Hippocampal formation (tissue), 2 donors: ENCODE measurements around the gene MRPL20.
"Not testable (repeated sequence)": the region's sequence is repeated elsewhere in the genome, so short reads cannot be mapped to it uniquely, and the experiment has no call there.

ENCODE experiments used
- DNase-seq, 2 donors: peaks; one replicate each; lab custom pipeline; 2025; lab: John Stamatoyannopoulos, UW

MRPL20 gene

DNA sequence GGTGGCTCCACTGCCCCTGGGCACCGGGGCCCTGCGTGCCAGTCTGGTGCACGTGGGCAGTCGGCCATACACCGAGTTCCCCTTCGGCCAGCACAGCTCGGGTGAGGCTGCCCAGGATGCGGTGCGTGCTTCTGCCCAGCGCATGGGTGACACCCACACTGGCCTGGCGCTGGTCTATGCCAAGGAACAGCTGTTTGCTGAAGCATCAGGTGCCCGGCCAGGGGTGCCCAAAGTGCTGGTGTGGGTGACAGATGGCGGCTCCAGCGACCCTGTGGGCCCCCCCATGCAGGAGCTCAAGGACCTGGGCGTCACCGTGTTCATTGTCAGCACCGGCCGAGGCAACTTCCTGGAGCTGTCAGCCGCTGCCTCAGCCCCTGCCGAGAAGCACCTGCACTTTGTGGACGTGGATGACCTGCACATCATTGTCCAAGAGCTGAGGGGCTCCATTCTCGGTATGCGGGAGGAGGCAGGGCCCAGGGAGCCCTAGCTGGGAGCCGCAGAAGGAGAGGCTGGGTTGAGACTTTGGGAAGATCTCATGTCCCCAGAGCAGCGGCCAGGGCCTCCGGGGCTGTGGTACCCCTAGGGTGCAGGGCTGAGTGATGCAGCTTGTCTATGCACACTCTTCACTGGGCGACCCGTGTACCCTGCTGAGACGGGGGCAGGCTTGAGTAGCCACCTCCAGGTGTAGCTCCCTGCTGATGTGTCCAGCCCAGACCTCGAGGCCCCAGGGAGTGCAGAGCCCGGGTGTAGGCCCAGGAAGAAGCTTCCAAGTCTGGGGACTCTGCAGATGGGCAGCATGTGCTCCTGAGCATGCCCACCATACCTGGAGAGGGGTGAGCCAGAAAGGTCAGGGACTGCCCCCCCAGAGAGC lies 30.2 kb upstream of the MRPL20 start:
- no peak for DNase-seq

DNA sequence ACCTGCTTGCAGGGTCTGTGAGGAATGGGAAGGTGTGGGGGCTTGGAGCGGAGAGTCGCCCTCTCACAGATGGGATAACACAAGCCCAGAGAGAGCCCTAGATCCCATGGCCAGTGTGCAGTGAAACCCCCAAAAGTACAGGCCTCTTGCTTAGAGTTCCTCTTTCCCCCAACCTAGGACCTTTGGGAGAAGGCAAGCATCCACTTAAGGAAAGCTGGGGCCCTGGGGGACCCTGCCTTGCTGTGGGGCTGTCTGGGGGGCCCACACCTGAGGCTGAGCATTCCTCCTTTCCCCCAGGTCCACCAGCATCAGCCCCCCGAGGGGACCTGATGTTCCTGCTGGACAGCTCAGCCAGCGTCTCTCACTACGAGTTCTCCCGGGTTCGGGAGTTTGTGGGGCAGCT lies 29.5 kb upstream of the MRPL20 start:
- no peak for DNase-seq

DNA sequence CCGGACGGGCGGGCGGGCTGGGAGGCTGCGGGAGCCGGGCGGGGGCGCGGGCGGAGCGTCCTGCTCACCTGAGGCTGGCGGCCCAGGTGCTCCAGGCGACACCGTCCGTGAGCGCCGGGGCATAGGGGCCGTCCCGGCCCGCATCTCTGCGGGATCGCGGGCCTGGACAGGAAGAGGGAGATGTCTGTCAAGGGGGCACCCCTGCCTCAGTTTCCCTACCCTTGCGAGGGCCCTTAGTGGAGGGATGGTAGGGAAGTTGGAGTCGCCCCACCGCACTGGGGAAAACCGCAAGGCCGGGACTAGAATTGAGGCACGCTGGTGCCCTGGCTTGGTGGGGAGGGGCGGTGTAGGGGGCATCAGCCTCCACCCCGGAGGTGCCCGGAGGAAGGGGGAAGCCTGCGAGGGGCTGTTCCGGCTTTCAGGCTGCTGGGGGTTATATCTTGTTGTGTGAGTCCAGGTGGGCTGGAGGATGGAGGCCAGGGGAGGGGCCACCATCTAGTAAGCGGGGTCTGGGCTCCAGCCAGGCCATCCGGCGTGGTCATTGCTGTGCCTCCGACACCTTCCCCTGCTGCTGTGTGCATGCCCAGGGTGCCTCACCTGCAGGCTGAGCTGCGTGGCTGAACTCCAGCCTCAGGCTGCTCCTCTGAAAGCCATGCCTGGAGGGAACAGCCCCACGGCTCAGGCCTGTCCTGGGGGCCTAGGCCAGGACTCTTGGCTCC lies 29.0 kb upstream of the MRPL20 start:
- no peak for DNase-seq

DNA sequence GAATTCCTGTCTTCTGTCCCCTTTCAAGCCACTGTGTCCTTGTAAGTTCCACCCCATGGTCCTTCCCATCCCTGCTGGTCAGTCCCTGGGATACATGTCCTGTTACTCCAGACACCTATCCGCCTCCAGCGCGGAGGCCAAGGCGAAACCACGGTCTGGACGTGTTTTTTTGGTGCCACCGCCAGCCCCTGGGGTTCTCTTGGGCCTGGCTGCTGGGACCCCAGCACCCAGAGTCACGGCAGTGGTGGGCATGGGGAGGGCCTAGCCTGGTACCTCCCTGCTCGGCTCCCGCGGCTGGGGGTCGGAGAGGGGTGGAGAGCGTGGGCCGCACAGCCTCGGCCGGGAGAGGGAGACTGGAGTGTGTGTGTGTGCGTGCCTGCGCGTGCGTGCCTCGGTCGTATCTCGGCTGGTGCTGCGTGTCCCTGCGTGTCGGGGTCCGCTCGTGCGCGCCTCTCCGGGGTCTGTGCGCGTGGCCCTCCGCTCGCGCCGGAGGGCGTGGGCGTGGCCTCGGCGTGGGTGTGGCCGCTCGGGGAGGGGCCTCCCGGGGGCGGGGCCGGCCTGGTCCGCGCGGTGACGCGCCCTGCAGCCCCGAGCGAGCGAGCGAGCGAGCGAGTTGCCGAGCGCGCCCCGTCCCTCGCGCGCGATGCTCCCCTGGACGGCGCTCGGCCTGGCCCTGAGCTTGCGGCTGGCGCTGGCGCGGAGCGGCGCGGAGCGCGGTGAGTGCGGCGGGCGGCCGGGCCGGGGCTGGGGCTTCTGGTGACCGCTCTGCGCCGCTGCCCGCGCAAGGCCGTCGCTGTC lies 28.2 kb upstream of the MRPL20 start, which contains the start of gene VWA1:
Gene VWA1 (plus strand): TSS at position 585 of the 798 bp plus-strand sequence. CDS start 59 bp downstream, at position 644.
- DNase-seq, result peak; percentile 26 to 76

DNA sequence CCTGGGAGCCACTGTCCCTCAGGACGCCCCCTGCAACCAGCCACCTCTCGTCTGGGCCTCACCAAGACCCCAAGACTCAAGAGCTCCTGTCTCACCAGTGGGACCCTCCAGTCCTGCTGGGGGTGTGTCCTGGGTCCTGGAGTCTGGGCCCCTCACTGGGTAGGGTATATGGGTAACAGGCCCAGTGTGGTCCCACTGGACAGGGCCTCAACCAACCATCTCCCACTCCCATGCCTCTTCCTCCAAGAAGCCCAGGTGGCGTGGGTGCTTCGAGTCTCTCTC lies 27.7 kb upstream of the MRPL20 start:
- DNase-seq, result no peak

DNA sequence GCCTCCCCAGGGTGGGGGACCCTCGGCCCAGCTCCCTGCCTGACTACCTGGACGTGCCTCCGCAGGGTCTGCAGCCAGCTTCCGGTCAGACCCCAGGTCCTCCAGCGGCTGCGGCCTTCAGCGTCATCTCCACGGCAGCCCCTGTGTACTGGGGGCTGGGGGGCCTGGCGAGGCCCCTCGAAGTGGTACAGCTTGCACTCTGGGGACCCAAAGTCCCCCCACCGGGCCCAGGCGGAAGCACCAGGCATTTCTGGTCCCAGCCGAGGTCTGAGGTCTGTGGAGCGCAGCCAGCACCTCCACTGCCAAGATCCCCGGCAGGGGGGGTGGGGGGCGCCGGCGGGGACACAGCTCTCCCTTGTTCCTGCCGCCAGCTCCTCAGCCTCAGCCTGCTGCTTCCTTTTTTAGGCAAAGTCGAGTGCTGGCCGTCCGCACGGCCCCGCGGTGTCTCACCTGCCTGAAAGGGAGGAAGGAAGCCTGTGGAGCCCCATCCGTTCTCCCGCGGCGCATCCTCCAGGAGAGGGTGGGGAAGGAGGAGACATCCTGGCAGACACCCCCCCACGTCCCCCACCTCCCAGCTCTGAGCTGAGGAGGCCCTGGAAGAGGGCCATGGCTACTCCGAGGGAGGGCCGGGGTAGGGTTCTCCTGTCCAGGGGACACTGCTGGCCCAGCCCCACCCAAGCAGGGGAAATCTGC lies 27.2 kb upstream of the MRPL20 start:
- DNase-seq, result peak; percentile 31 to 79

DNA sequence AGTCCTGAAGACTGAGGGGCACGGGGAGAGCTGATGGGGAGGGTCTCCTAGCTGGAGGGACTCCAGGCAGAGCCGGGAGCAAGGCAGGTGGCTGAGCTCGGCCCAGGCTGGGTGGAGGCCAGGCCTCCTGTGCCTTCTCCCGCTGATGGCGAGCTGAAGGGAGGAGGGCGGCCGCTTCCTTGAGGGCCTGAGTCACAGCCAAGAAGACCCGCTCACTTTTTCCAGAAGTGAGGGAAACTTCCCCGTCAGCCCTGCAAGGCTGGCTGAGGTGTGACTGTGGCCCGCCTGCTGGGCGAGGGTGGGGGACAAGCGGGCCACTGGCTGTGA lies 26.7 kb upstream of the MRPL20 start:
- no peak for DNase-seq

DNA sequence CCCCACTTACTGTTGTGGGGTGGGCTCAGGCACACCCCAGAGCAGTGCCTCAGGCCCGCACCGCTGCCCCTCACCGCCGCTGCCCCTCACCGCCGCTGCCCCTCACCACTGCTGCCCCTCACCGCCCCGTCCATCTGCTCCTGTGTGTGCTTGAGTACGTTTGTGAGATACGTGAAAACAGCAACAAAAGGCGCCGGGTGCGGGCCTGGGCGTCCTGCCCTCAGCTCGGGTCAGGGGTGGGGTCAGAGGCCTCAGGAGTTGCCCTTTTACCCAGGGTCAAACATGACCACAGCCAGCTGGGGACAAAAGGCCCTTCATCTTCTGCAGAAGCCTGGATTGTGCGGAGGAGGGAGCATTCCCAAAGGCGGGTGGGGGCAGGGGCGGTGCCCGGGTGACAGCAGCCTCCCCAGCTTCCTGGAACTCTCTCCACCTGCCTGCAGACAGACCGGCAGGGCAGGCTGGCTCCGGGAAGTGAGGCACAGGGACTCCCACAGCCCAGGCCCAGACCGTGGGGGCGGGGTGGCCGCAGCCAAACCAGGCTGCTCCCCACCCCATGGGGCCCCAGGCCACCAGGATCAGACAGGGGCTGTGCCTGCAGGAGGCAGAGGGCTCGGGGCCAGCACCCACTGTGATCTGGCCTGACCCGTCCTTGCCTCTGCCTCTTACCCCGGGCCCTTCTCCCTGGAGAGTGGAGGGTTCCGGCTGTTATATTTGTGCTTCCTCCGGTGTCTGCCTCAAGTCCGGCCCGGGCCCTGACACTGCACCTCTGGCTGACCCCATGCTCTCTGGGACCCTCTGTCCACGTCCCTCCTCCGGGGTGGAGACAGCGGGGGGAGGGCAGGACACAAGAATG lies 26.1 kb upstream of the MRPL20 start:
- DNase-seq, result peak; percentile 77 to 80

DNA sequence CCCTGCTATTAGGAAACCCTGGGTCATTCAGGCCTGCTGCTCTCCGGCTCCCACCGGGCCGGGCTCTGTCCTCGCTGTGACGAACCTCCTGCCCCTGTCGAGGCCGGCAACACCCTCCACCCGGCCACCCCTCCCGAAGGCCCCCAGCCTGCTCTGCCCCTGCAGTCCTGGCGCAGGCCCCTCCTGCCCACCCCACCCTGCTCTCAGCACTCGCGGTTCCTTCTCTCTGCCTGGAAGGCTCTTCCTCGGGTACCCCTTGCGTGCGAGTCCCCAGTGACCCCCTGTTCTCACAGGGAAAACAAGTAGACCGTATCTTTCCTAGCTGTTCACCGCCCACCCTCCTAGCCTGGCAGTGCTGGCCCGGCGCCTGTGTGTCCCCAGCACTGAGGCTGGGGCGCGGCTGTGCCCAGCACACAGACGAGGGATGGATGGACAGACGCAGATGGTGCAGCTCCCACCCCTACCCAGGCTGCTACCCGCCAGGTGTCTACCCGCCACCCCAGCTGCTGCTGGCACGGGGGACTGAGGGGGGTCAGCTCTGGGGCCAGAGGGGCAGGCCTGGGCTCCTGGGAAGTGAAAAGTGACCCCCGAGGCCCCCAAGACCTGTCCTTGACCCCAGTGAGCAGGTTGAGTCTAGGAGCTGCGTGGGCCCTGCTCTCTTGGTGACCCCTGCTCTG lies 25.3 kb upstream of the MRPL20 start:
- peak; percentile 13 to 58 for DNase-seq

DNA sequence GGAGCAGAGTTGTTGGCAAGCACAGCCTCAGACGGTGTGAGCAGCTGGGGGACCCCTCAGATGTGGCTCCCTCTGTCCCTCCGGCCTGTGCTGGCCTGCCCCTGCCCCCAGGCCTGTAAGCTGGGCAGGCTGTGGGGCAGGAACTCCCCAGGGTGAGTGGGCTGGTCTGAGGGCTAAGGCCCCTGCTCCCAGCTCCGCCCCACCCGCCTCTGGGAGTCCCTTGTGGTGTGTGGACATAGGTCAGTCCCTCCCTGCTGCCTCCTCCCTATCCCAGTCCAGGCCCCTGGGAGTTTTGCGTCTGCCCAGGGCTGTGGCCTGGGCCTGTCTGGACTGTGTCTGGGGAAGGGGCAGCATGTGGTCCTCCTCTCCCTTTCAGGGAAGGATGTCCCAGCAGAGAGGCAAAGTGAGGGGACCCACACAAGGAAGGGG lies 24.8 kb upstream of the MRPL20 start:
- no peak for DNase-seq

DNA sequence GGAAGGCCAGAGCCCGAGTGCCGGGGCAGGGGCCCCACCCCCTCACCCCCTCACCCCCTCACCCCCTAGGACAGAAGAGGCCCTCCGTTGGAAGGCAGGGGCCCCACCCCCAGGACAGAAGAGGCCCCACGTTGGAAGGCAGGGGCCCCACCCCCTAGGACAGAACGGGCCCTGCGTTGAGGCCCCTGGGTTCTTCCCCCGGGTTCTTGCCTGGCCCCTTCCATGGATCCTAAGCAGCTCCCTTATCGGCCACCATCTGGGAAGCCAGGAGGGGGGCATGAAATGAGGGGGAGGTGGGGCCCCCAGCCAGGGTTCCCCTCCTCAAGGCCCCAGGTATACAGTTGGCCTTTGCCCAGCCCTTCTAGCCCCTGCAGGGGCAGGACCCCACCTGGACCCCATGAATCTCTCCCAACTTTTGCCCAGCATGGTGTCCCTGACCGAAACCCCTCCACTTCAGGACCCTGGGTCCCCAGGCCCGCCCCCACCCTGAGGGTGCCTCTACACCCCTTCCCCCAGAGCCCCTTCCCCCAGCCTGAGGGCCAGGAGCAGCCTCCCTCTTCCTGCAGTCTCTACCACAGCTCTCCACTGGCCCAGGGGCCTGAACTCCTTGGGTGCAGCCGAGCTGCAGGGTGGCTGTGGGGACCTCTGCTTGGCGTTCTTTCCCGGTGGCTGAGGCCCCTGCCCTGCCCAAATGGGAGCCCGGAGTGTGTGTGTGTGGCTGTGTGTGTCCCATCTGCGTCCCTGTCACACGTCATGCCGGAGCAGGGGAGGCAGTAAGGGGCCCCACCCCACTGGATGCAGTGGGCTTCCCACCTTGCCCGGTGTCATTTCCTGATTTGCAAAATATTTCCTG lies 24.1 kb upstream of the MRPL20 start:
- no peak for DNase-seq

DNA sequence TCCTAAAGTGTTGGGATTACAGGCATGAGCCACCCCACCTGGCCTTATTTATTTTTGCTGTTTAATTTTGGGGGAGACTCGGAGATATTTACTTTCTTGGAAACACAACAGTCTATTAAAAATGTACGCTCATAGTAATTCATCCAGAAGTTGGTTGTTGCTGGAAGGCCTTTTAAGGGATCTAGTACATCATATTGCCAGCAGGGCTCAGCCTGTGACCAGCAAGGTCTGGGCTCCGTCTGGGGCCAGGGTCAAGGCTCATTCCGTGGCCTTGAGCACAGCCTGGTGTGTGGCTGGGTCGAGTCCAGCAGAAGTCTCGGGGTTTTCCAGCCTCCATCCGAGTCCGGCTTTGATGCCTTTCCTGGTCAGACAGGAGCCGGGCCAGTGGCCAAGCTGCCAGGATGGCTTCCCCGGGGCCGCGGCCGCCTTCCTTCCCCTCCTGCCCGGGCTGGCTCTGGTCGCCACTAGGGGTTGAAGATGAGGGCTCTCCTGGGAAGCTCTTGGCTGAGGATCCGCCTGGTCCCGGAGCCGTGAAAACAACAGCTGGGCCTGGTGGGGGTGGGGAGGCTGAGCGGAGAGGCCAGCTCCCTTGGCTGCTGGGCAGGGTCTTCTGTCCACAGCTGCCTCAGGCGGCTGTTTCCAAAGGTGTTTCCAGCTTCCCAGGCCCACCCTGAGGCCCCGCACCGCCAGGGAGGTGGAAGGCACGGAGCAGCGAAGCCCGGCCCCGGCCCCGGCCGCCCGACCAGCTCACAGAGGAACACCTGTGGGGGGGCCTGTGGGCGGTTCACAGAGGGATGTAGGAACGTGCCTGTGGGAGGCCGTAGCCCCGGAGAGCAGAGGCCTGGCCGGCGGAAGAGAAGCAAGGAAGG lies 23.3 kb upstream of the MRPL20 start:
- DNase-seq, result peak; percentile 78 to 81

DNA sequence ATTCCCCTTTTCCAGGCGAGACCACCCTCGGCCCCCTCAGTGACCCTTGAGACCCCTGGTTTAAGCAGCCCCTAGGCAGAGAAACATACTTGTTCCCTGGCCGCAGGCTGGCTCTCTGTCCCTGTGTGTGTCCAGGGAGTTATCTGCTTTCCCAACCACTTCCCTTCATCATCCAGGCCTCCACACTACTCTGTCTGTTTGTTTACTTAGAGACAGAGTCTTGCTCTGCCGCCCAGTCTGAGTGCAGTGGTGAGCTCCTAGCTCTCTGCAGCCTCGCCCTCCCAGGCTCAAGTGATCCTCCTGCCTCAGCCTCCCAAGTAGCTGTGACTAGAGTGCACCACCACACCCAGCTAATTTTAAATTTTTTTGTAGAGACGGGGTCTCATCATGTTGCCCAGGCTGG lies 22.6 kb upstream of the MRPL20 start:
- no peak for DNase-seq

DNA sequence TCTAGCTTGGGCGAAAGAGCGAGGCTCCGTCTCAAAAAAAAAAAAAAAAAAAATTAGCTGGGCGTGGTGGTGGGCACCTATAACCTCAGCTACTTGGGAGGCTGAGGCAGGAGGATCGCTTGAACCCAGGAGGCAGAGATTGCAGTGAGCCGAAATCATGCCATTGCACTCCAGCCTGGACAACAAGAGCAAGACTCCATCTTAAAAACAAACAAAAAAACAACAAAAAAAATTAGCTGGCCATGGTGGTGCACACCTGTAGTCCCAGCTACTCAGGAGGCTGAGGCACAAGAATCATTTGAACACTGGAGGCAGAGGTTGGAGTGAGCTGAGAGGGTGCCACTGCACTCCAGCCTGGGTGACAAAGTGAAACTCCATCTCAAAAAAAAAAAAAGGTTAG lies 21.9 kb upstream of the MRPL20 start:
- DNase-seq, result not testable (repeated sequence)

DNA sequence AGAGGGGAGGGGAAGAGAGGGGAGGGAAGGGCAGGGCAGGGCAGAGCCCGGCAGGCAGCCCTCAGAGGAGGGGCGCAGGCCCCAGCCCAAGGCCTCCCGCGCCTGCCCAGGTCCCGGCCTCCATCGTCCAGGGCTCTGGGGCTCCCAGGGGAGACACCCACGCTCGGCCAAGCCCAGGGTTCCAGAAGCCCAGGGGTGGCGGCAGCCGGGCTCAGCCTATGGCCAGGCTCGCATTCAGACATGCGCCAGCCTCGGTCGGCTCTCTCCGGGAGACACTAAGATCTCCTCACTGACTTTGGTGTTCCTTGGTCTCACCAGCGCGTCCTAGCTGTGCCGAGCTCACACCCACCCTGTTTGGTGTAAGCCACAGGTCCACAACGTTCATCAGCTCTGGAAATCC lies 21.1 kb upstream of the MRPL20 start:
- no peak for DNase-seq

DNA sequence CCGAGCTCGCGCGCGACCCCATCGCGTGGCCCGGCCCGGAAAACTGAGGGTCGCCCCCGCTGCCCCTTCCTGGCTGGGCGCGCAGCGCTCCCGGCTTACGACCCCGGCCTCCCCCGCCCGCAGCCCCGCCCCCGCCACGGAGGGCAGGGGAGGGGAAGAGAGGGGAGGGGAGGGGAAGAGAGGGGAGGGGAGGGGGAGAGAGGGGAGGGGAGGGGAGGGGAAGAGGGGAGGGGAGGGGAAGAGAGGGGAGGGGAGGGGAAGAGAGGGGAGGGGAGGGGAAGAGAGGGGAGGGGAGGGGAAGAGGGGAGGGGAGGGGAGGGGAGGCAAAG lies 20.7 kb upstream of the MRPL20 start:
- no peak for DNase-seq

DNA sequence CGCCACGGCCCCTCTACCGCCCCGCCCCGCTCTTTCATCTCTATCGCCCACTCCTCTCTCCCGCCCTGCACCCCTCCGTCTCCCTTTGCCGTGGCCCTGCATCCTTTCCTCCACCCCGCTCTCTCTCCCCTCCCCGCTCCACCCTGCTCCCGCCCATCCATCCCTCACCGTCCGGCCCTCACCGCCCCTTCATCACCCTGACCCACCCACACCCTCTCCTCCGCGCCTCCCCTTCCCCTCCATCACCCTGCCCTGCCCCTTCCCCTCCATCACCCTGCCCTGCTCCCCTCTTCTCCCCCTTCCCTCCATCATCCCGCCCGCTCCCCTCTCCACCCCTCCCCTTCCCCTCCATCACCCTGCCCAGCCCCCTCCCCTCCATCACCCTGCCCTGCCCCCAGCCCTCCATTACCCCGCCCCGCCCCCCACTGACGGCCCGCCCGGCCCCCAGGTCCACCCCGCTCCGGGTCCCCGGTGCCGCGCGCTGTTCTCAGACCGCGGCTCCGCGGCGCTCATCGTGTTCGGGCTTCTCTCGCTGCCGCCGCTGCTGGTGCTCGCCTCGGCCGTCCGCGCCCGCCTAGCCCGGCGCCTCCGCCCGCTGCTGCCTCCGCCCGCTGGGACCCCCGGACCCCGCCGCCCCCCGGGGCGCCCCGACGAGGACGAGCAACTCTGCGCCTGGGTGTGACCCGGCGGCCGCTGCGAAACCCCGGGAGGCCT lies 20.2 kb upstream of the MRPL20 start:
- peak; percentile 47 to 78 for DNase-seq

DNA sequence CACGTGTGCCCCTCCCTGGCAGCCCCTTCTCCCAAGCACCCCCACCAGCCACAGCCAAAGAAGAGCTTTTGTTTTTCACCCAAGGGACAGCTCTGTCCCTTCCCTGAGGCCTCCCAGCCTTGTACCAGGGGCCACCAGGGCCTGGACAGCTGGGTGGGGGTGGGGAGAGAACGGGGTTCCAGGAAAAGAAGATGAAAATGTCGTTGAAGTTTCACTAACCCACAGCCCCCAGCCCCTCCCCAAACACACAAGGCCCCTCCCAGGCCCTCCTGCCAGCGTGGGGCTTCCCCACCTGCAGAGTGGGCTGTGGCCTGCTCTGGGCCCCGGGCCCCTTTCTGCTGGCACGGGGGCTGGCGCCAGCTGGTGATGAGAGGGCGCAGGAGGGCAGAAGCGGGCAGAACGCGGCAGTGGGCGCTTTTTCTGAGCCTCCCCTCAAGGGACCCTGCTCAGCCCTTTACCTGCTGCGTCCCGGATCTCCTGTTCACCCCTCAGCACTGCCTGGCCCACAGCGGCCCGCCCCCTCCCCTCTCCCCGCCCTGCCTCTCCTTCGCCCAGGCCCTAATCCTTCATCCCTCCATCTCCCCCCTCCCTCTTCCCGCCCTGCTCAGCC lies 19.5 kb upstream of the MRPL20 start:
- DNase-seq, result peak; percentile 73 to 82
